ENCODE data around the gene ATP11C. TPM values are rescaled to one million over a fixed set of nuclear protein-coding genes. Genes with fewer than 3 reads are reported as not detected.

ATP11C gene
- polyA plus RNA-seq, 1 donor (not counting 4 experiments of a cell fraction or from before 2014, with no cell fraction given): 14.0 TPM

DNA sequence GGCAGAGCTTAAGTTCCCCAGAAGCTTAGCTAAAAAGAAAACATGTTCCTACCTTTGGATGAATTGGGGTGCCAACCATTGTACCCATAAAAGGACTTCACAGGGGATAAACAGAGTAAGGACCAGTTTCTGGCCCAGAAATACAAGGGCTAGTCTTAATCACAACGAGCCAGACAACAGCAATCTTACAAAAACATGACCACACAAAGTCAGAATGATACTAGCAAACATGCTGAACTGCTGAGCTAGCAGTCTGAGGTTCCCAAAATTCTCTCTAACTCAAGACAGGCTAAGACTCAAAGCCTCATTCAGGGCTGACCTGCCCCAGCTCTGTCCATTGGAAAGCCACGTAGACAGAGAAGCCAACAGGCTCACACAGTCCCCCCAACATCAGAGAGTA is 40.3 kb downstream of the ATP11C start:
- no peak for TF ChIP-seq EZH2 (IDR thresholded peaks at IDR 0.05; ENCODE audit: low read length)
- TF ChIP-seq, protein P1, sequence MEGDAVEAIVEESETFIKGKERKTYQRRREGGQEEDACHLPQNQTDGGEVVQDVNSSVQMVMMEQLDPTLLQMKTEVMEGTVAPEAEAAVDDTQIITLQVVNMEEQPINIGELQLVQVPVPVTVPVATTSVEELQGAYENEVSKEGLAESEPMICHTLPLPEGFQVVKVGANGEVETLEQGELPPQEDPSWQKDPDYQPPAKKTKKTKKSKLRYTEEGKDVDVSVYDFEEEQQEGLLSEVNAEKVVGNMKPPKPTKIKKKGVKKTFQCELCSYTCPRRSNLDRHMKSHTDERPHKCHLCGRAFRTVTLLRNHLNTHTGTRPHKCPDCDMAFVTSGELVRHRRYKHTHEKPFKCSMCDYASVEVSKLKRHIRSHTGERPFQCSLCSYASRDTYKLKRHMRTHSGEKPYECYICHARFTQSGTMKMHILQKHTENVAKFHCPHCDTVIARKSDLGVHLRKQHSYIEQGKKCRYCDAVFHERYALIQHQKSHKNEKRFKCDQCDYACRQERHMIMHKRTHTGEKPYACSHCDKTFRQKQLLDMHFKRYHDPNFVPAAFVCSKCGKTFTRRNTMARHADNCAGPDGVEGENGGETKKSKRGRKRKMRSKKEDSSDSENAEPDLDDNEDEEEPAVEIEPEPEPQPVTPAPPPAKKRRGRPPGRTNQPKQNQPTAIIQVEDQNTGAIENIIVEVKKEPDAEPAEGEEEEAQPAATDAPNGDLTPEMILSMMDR (optimal IDR thresholded peaks at IDR 0.05 in 1 of 3, IDR thresholded peaks at IDR 0.05 in 1 of 3, conservative IDR thresholded peaks at IDR 0.05 in 1 of 3; ENCODE audit: extremely low read depth in 1 of 3, insufficient read depth in 2 of 3, low read length in 3 of 3): no peak
- H3K4me2 ChIP-seq (ENCODE audit: control insufficient read depth, extremely low read depth, insufficient read depth, low read depth, low read length): no peak overlapping the region
- H3K27ac ChIP-seq (ENCODE audit: control insufficient read depth, insufficient read depth, low read length): no peak overlapping the region
- DNase-seq (ENCODE audit: low read depth, low spot score) (no peak), FAIRE-seq (no peak)
- H3K36me3 ChIP-seq (ENCODE audit: control insufficient read depth in 2 of 2, extremely low read depth in 1 of 2, insufficient read depth in 2 of 2, low read length in 2 of 2): no peaks in the 10 kb centered on the region
- peaks cover 13% of the 10 kb centered on the region for H3K4me1 ChIP-seq (ENCODE audit: control insufficient read depth, extremely low read depth, insufficient read depth, low read length)
- H3K9me1 ChIP-seq (ENCODE audit: control insufficient read depth, extremely low read depth, insufficient read depth, low read length): no peaks in the 10 kb centered on the region
- H3K4me3 ChIP-seq (ENCODE audit: control insufficient read depth in 2 of 3, extremely low read depth in 1 of 3, insufficient read depth in 2 of 3, low read depth in 1 of 3, low read length in 3 of 3): no peak overlapping the region
- H3K27me3 ChIP-seq (ENCODE audit: control insufficient read depth, extremely low read depth, insufficient read depth, low read length): no peaks in the 10 kb centered on the region
- no peak overlapping the region for H2AFZ ChIP-seq (ENCODE audit: control insufficient read depth, low read length)
- H3K79me2 ChIP-seq (ENCODE audit: control insufficient read depth, insufficient read depth, low read length): peaks cover 4% of the 10 kb centered on the region
- no peaks in the 10 kb centered on the region for H3K9me3 ChIP-seq (ENCODE audit: control insufficient read depth, low read depth, low read length)
- dilution Hi-C loops (cut with MboI; ENCODE audit: extremely low pct_ligation_motif_present, low sequenced_read_pairs): no loop called here
- H4K20me1 ChIP-seq (ENCODE audit: control insufficient read depth, extremely low read depth, insufficient read depth, low read length): no peaks in the 10 kb centered on the region
- no peak overlapping the region for H3K9ac ChIP-seq (ENCODE audit: control insufficient read depth, extremely low read depth, insufficient read depth, low read length)

DNA sequence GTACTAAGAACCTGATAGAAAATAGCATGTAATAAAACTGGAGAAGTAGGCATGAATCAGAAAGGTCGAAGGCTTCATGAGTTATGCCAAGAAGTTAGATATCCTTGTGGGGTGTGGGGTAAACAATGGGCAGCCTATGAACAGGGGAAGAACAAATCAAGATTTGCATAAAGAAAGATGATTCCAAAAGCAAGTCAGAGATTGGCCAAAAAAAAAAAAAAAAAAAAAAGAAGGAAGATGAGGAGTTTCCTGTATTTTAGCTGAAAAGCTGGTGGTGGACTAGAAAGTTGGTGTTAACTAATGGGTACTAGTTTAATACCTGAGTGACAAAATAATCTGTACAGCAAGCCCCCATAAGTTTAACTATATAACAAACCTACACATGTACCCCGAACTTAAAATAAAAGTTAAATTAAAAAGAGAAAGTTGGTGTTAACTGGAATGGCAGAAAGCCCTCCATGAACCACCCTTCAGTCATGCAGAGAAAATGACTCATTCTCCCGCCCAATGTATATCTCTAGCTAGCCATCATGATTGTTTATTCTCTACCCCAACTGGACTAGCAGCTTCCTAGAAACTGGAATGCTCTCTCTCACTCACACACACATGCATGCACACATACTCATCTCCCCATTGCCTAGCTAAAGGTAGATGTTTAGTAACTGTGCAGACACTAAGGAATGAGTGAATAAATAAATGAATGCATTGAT is 41.7 kb downstream of the ATP11C start:
- Histone ChIP-seq H3K4me1 (ENCODE audit: control insufficient read depth, extremely low read depth, insufficient read depth, low read length) (peaks cover 13% of the 10 kb centered on the region), H3K36me3 (ENCODE audit: control insufficient read depth in 2 of 2, extremely low read depth in 1 of 2, insufficient read depth in 2 of 2, low read length in 2 of 2) (no peaks in the 10 kb centered on the region), H3K4me3 (ENCODE audit: control insufficient read depth in 2 of 3, extremely low read depth in 1 of 3, insufficient read depth in 2 of 3, low read depth in 1 of 3, low read length in 3 of 3) (no peak overlapping the region), H4K20me1 (ENCODE audit: control insufficient read depth, extremely low read depth, insufficient read depth, low read length) (no peaks in the 10 kb centered on the region), H3K9me3 (ENCODE audit: control insufficient read depth, low read depth, low read length) (no peaks in the 10 kb centered on the region), H3K27me3 (ENCODE audit: control insufficient read depth, extremely low read depth, insufficient read depth, low read length) (no peaks in the 10 kb centered on the region), H3K9ac (ENCODE audit: control insufficient read depth, extremely low read depth, insufficient read depth, low read length) (no peak overlapping the region), H3K4me2 (ENCODE audit: control insufficient read depth, extremely low read depth, insufficient read depth, low read depth, low read length) (peak overlapping the region; percentile 27), H3K79me2 (ENCODE audit: control insufficient read depth, insufficient read depth, low read length) (peaks cover 4% of the 10 kb centered on the region), H2AFZ (ENCODE audit: control insufficient read depth, low read length) (no peak overlapping the region), H3K27ac (ENCODE audit: control insufficient read depth, insufficient read depth, low read length) (peak overlapping the region; percentile 14), H3K9me1 (ENCODE audit: control insufficient read depth, extremely low read depth, insufficient read depth, low read length) (no peaks in the 10 kb centered on the region)
- FAIRE-seq: peak; percentile 70
- dilution Hi-C loops (cut with MboI; ENCODE audit: extremely low pct_ligation_motif_present, low sequenced_read_pairs): no loop called here
- DNase-seq (ENCODE audit: low read depth, low spot score): peak; percentile 23
- TF ChIP-seq EZH2 (IDR thresholded peaks at IDR 0.05; ENCODE audit: low read length): no peak
- TF ChIP-seq, protein P1 (optimal IDR thresholded peaks at IDR 0.05 in 1 of 3, IDR thresholded peaks at IDR 0.05 in 1 of 3, conservative IDR thresholded peaks at IDR 0.05 in 1 of 3; ENCODE audit: extremely low read depth in 1 of 3, insufficient read depth in 2 of 3, low read length in 3 of 3): no peak

Data from keratinocyte (primary cell).